Astrocyte (in vitro differentiated cells and primary cell): ENCODE measurements around the gene MEG3.

Source experiments
- EZH2 ChIP-seq: IDR thresholded peaks from 2 replicates; pipeline ENCODE4 v1.6.1; 2012; ENCODE audit warnings: mild to moderate bottlenecking, low read length, inconsistent platforms; ENCODE audit not compliant: insufficient read depth
- TF ChIP-seq, protein P1 (sequence below): IDR thresholded peaks from 2 replicates; pipeline ENCODE4 v1.5.1; 2011; ENCODE audit warnings: low read depth, mild to moderate bottlenecking, inconsistent platforms, low read length, moderate library complexity; ENCODE audit not compliant: insufficient read depth

DNA sequence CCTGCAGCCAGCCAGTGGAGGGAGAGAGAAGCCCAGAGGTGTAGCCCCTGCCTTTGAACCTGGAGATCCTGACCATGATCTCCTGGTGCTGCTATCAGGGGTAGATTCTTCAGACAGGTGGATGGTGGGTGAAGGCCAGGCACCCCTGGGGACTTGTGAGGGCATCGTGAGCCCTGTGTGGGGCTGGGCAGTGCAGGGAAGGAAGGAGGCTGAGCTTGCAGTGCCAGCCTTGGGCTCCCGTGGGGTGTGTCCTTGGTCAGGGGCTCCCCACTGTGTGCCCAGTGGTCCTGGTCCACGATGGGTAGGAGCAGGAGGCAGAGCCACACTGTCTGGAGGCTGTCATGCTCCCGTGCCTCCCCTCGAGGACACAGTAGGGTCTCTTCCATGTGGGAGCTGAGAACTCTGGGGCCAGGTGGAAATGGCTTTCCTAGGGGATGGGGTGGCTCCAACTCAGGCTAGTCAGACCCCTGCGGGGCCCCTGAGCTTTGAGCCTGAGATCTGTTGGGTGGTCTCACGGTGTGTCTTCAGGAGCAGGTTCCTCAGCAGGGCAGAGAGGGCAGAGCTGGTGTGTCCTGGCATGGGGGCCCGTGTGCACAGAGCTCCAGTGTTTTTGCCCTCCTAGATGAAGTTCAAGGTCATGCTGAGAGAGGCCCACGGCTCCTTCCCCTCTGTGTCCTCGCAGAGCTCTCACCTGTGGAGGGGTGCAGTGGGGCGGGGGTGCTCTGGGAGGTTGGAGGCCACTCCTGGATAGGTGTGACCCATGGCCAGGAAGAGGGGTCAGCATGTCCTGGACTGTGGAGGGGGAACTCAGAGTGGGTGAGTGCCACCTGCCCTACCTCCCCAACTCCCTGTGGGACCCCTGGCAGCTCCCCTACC lies 52.6 kb downstream of the MEG3 start:
- TF ChIP-seq, protein P1, sequence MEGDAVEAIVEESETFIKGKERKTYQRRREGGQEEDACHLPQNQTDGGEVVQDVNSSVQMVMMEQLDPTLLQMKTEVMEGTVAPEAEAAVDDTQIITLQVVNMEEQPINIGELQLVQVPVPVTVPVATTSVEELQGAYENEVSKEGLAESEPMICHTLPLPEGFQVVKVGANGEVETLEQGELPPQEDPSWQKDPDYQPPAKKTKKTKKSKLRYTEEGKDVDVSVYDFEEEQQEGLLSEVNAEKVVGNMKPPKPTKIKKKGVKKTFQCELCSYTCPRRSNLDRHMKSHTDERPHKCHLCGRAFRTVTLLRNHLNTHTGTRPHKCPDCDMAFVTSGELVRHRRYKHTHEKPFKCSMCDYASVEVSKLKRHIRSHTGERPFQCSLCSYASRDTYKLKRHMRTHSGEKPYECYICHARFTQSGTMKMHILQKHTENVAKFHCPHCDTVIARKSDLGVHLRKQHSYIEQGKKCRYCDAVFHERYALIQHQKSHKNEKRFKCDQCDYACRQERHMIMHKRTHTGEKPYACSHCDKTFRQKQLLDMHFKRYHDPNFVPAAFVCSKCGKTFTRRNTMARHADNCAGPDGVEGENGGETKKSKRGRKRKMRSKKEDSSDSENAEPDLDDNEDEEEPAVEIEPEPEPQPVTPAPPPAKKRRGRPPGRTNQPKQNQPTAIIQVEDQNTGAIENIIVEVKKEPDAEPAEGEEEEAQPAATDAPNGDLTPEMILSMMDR, result no peak
- TF ChIP-seq EZH2, result no peak
